Suprapubic skin (tissue), 3 donors: ENCODE results near the gene CCDC127.
"Not testable (repeated sequence)": the region's sequence is repeated elsewhere in the genome, so short reads cannot be mapped to it uniquely, and the experiment has no call there.

Source experiments
- CTCF ChIP-seq, 2 donors: fragments of 200-600 bp in 1 of 2; fragments of 450-650 bp in 1 of 2; sonication (generic) in 1 of 2; IDR thresholded peaks; one replicate each; pipeline ENCODE4 v1.5.1; 2016 to 2019; ENCODE audit warnings: antibody characterized with exemption in 2 of 2, mild to moderate bottlenecking in 1 of 2, moderate library complexity in 1 of 2
- POLR2A ChIP-seq, 2 donors: fragments of 450-650 bp; IDR thresholded peaks; one replicate each; pipeline ENCODE4 v1.6.1; 2017; ENCODE audit warnings: antibody characterized with exemption in 2 of 2, mild to moderate bottlenecking in 2 of 2, moderate library complexity in 2 of 2

- TF ChIP-seq CTCF, POLR2A (IDR thresholded peaks at IDR 0.05): not testable (repeated sequence)
These were observed 20.0 kb upstream of the CCDC127 start for GRCh38 chr5:237931-238330.
